Uterus (tissue), 4 donors: ENCODE measurements around the gene REEP5. TPM values are rescaled to one million over a fixed set of nuclear protein-coding genes. Genes with fewer than 3 reads are reported as not detected.
"Not testable (repeated sequence)": the region's sequence is repeated elsewhere in the genome, so short reads cannot be mapped to it uniquely, and the experiment has no call there.

Experiments
- DNase-seq, 2 donors: peaks; one replicate each; pipeline ENCODE4 v3.0.0-alpha.2; 2019 to 2020
- H3K27ac ChIP-seq, 2 donors: fragments of 200-600 bp; sonication (generic); 1 replicate in 1 of 2; 2 replicates in 1 of 2; pipeline ENCODE4 v1.5.1; 2016 to 2018
- H3K27me3 ChIP-seq, 2 donors: fragments of 200-600 bp; sonication (generic); one replicate each; pipeline ENCODE4 v1.5.1; 2018 to 2019; ENCODE audit warnings: control low read depth in 1 of 2
- H3K36me3 ChIP-seq, 2 donors: fragments of 200-600 bp; sonication (generic); one replicate each; pipeline ENCODE4 v1.5.1; 2019; ENCODE audit warnings: control low read depth in 1 of 2
- H3K4me1 ChIP-seq, 2 donors: fragments of 200-600 bp; sonication (generic); one replicate each; pipeline ENCODE4 v1.5.1; 2018 to 2019; ENCODE audit warnings: control low read depth in 1 of 2
- H3K4me3 ChIP-seq, 2 donors: fragments of 200-600 bp; sonication (generic); 1 replicate in 1 of 2; 2 replicates in 1 of 2; pipeline ENCODE4 v1.5.1; 2018 to 2019; ENCODE audit warnings: mild to moderate bottlenecking in 1 of 2
- H3K9me3 ChIP-seq, 2 donors: fragments of 200-600 bp; sonication (generic); one replicate each; pipeline ENCODE4 v1.5.1; 2019; ENCODE audit warnings: control low read depth in 1 of 2
- POLR2A ChIP-seq, 2 donors: fragments of 450-650 bp; IDR thresholded peaks; one replicate each; pipeline ENCODE4 v1.6.1; 2016; ENCODE audit warnings: antibody characterized with exemption in 2 of 2, mild to moderate bottlenecking in 1 of 2, moderate library complexity in 1 of 2
- intact Hi-C: fragments of 100-400 bp; cut with DNase I; formaldehyde crosslinking; loops from one replicate; pipeline ENCODE4 v1.15.1; 2023; ENCODE audit warnings: low total_unique reads
- total RNA-seq, 4 donors: library from RNA; depleted of rRNA in 3 of 4; stranded (reverse); fragments of >200 nt in 3 of 4; gene quantifications; one replicate each; pipeline versions ENCODE4 v1.1.0 to v1.2.4, GENCODE V29; 2014 to 2023
- TF ChIP-seq, protein P1 (sequence below), 4 experiments: fragments of 200-600 bp in 2 of 4; fragments of 450-650 bp in 2 of 4; sonication (generic) in 2 of 4; IDR thresholded peaks; one replicate each; pipeline ENCODE4 v1.5.1; 2016 to 2019; ENCODE audit warnings: antibody characterized with exemption in 4 of 4, mild to moderate bottlenecking in 2 of 4, moderate library complexity in 1 of 4
- donor health status: DM: yes; HTN: yes; CAD: no.

Gene REEP5
- total RNA-seq, 4 donors from 2014 or later: 35.6 to 77.1 (median 56.2) TPM

DNA sequence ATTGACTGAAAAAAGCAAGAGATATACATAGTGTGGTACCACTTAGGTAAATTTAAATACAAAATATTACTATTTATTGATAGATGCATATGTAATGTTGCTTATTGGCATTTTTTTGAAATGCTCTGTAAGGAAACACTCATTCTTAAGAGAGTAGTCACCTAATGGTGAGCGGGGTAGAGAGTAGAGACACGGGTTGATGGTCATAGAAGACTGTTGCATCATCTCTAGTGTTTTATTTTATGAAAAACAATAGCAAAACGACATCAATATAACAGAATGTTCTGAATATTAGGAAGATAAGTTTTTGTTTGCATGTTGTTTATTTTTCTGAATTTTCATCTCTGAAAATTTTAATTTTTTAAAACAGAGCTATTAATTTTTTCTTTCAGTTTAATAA, 56.9 kb downstream of the REEP5 start:
- Histone ChIP-seq H3K9me3 (no peaks in the 10 kb centered on the region), H3K27ac (no peak overlapping the region), H3K36me3 (no peaks in the 10 kb centered on the region), H3K27me3 (no peaks in the 10 kb centered on the region), H3K4me3 (no peak overlapping the region), H3K4me1 (peaks cover 0 to 14% of the 10 kb centered on the region in 2 donors)
- no peak for DNase-seq
- intact Hi-C loops: no loop called here
- no peak for TF ChIP-seq POLR2A (IDR thresholded peaks at IDR 0.05)
- TF ChIP-seq, protein P1, sequence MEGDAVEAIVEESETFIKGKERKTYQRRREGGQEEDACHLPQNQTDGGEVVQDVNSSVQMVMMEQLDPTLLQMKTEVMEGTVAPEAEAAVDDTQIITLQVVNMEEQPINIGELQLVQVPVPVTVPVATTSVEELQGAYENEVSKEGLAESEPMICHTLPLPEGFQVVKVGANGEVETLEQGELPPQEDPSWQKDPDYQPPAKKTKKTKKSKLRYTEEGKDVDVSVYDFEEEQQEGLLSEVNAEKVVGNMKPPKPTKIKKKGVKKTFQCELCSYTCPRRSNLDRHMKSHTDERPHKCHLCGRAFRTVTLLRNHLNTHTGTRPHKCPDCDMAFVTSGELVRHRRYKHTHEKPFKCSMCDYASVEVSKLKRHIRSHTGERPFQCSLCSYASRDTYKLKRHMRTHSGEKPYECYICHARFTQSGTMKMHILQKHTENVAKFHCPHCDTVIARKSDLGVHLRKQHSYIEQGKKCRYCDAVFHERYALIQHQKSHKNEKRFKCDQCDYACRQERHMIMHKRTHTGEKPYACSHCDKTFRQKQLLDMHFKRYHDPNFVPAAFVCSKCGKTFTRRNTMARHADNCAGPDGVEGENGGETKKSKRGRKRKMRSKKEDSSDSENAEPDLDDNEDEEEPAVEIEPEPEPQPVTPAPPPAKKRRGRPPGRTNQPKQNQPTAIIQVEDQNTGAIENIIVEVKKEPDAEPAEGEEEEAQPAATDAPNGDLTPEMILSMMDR (IDR thresholded peaks at IDR 0.05): no peak

DNA sequence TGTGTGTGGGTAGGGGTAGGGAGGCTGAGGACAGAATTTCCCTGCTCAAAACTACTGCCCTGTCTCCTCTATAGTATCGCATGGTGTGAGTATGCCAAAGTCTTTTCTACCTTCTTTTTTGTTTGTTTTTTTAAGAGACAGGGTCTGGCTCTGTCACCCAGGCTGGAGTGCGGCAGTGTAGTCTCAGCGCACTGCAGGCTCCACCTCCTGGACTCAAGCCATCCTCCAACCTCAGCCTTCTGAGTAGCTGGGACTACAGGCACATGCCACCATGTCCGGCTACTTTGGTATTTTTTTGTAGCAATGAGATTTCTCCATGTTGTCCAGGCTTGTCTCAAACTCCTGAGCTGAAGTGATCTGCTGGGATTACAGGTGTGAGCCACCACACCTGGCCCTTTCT, 58.5 kb downstream of the REEP5 start:
- TF ChIP-seq, protein P1 (IDR thresholded peaks at IDR 0.05): no peak
- TF ChIP-seq POLR2A (IDR thresholded peaks at IDR 0.05): no peak
- H3K36me3 ChIP-seq: no peaks in the 10 kb centered on the region
- DNase-seq: no peak

DNA sequence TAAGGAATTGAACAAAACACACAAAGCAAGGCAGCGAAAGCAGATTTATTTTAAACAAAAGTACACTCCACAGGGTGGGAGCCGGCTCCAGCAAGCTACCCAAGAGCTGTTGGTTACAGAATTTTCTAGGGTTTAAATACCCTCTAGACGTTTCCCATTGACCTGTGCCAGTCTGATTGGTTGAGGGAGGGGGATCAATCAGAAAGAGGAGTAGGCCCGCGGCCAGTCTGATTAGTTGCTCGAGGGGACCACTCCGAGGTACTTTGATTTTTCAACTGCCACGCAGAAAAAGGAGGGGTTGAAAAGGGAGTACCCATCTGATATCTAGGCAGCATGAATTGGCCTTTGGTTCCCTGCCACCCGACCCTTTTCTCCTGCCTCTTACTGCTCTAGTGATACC, 59.9 kb downstream of the REEP5 start:
- intact Hi-C loops: no loop called here

More for the DNA sequence above, 58.5 kb downstream of the REEP5 start:
- H3K27me3 ChIP-seq: no peaks in the 10 kb centered on the region
- intact Hi-C loops: no loop called here
- H3K4me1 ChIP-seq: peaks cover 0 to 14% of the 10 kb centered on the region in 2 donors
- H3K27ac ChIP-seq: no peak overlapping the region
- no peak overlapping the region for H3K4me3 ChIP-seq
- no peaks in the 10 kb centered on the region for H3K9me3 ChIP-seq

DNA sequence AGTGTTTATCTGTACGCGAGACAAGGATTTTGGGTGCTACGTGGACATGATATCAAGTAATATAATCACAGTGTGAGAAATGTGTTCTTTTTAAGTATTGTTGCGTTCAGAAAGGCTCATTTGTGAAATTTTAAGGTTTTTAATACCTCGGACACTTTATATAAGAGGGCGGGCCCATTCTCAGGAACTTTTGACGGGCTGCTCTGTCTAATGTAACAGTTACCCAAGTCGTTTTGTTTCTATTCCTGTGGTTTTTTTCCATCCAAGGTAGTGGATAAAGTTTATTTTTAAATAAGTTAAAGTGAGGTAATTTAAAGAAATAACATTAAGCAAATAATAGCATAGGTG, 60.4 kb downstream of the REEP5 start:
- Histone ChIP-seq H3K27me3 (no peaks in the 10 kb centered on the region), H3K27ac (peak overlapping the region; percentile 50 to 78), H3K4me1 (peaks cover 0 to 14% of the 10 kb centered on the region in 2 donors), H3K36me3 (no peaks in the 10 kb centered on the region), H3K9me3 (no peaks in the 10 kb centered on the region), H3K4me3 (peak overlapping the region; percentile 69 to 73)
- intact Hi-C loops: no loop called here
- no peak for DNase-seq
- TF ChIP-seq, protein P1 (IDR thresholded peaks at IDR 0.05): no peak
- no peak for TF ChIP-seq POLR2A (IDR thresholded peaks at IDR 0.05)

More for the DNA sequence above, 59.9 kb downstream of the REEP5 start:
- no peaks in the 10 kb centered on the region for H3K36me3 ChIP-seq
- peaks cover 0 to 14% of the 10 kb centered on the region in 2 donors for H3K4me1 ChIP-seq
- DNase-seq: no peak
- peak overlapping the region in 1 of 2 donors; percentile 50 for H3K27ac ChIP-seq
- TF ChIP-seq POLR2A (IDR thresholded peaks at IDR 0.05): no peak
- TF ChIP-seq, protein P1 (IDR thresholded peaks at IDR 0.05): no peak
- H3K9me3 ChIP-seq: no peaks in the 10 kb centered on the region
- no peaks in the 10 kb centered on the region for H3K27me3 ChIP-seq
- peak overlapping the region; percentile 69 to 73 for H3K4me3 ChIP-seq

DNA sequence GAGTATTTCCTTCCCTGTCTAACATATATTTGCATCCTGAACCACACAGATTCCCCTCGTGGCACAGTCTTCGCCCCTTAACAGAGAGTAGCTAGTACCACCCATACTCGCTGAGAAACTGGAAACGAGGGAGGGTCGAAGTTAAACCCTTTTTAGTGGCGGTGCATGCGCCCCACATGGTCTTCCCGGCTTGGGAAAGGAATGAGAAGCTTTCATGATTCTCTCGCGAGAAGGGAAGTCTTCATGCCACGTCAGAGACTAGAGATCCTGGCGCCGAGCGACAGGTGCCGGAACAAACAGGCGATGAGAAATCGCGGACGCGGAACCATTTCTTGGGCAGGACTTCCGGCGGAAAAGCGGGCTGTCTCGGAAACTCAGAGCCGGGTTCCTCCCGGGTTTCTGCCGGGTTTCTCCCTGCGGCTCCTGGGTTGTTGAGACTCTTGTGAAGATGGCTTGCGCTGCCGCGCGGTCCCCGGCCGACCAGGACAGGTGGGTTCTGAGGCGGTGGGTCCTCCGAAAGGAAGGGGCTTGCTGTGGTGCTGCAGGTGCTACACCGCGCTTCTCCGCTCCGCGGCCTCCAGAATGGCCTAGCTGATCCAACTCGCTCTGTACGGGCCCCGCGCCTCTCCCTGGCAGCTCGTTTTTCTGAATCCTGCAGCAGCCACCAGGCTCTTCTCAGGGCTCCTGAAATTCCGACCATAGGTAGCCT, 60.9 kb downstream of the REEP5 start, which contains the start of gene SRP19:
Gene SRP19, plus strand, starts transcription at position 359 of the 709 bp plus-strand sequence. Its CDS starts 90 bp downstream, at position 449.
- H3K36me3 ChIP-seq: no peaks in the 10 kb centered on the region
- peak within 1 kb of the TSS; percentile 66 to 78 for H3K27ac ChIP-seq
- no peaks in the 10 kb centered on the region for H3K27me3 ChIP-seq
- DNase-seq: peak; percentile 93 to 95
- H3K9me3 ChIP-seq: no peaks in the 10 kb centered on the region
- peaks cover 0 to 14% of the 10 kb centered on the region in 2 donors for H3K4me1 ChIP-seq
- peak within 1 kb of the TSS; percentile 69 to 73 for H3K4me3 ChIP-seq
- TF ChIP-seq POLR2A (IDR thresholded peaks at IDR 0.05): peak; percentile 20 to 69
- TF ChIP-seq, protein P1 (IDR thresholded peaks at IDR 0.05): no peak
- intact Hi-C loops: no loop called here

DNA sequence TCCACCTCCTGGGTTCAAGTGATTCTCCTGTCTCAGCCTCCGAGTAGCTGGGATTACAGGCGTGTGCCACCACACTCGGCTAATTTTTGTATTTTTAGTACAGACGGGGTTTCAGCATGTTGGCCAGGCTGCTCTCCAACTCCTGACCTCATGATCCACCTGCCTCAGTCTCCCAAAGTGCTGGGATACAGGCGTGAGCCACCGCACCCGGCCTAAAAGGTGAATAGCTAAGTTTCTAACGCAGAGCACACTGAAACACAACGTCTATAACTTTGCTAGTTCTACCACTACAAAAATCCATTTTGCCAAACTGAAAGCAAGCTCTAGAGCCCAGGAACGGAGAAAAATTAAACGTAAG, 61.5 kb downstream of the REEP5 start:
- Histone ChIP-seq H3K4me3 (peak overlapping the region; percentile 69 to 73), H3K4me1 (peaks cover 0 to 14% of the 10 kb centered on the region in 2 donors), H3K27ac (peak overlapping the region; percentile 66 to 78)
- DNase-seq, H3K27me3 ChIP-seq, H3K9me3 ChIP-seq, H3K36me3 ChIP-seq, intact Hi-C loops: not testable (repeated sequence)
